Measurements from ENCODE around the gene TRIM67. TPM values are rescaled to one million over a fixed set of nuclear protein-coding genes. Genes with fewer than 3 reads are reported as not detected.
A peak's percentile ranks its signal among the peaks of the same experiment; 100 is the strongest.

TRIM67 gene
- total RNA-seq, 2 experiments from 2014 or later = not detected

- ChIA-PET POLR2A (no interaction called here), CTCF (interaction anchor here (0.6 to 1.1 kb wide), 2 partner anchors 21 to 233 kb away, joined by 3 to 4 read pairs; no protein-coding TSS in a partner anchor)
- Mint-ChIP-seq H3K27me3 (peaks cover 3% of the 10 kb centered on the region), H3K36me3 (ENCODE audit: low read depth) (peaks cover 12% of the 10 kb centered on the region), H3K4me1 (peaks cover 3% of the 10 kb centered on the region), H3K4me3 (no peak overlapping the region), H3K27ac (no peak overlapping the region), H3K9me3 (no peaks in the 10 kb centered on the region)
- DNase-seq = no peak
These were observed 57.9 kb downstream of the TRIM67 start for GRCh38 chr1:231219422-231220401.

GRCh38 chr1:231220801-231221200 lies 58.9 kb downstream of the TRIM67 start:
- Mint-ChIP-seq H3K4me3 (no peak overlapping the region), H3K4me1 (peaks cover 3% of the 10 kb centered on the region), H3K9me3 (no peaks in the 10 kb centered on the region), H3K27ac (no peak overlapping the region), H3K36me3 (ENCODE audit: low read depth) (peaks cover 22% of the 10 kb centered on the region), H3K27me3 (peaks cover 3% of the 10 kb centered on the region)
- no peak for DNase-seq
- ChIA-PET POLR2A (no interaction called here), CTCF (interaction anchor here (0.6 kb wide), 1 partner anchor 63 kb away, joined by 3 read pairs; no protein-coding TSS in a partner anchor)

DNA sequence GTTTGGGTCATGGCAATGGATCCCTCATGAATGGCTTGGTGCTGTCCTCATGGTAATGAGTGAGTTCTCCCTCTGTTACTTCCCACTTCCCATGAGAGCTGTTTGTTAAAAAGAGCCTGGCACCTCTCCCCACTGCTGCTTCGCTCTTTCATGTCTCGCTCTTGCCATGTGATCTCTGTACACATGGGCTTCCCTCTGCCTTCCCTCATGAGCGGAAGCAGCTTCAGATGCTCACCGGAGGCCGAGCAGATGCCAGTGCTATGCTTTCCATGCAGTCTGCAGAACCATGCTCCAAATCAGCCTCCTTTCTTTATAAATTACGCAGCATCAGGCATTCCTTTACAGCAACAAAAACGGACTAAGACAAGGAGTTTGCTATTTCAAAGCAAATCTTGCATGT lies 64.3 kb downstream of the TRIM67 start:
- DNase-seq = no peak
- ChIA-PET POLR2A (no interaction called here), CTCF (interaction anchor here (0.7 to 1.4 kb wide), 2 partner anchors 8 to 483 kb away, joined by 3 read pairs; no protein-coding TSS in a partner anchor)
- Mint-ChIP-seq H3K27me3 (no peaks in the 10 kb centered on the region), H3K27ac (no peak overlapping the region), H3K4me1 (peaks cover 2% of the 10 kb centered on the region), H3K4me3 (no peak overlapping the region), H3K9me3 (no peaks in the 10 kb centered on the region), H3K36me3 (ENCODE audit: low read depth) (peaks cover 54% of the 10 kb centered on the region)

DNA sequence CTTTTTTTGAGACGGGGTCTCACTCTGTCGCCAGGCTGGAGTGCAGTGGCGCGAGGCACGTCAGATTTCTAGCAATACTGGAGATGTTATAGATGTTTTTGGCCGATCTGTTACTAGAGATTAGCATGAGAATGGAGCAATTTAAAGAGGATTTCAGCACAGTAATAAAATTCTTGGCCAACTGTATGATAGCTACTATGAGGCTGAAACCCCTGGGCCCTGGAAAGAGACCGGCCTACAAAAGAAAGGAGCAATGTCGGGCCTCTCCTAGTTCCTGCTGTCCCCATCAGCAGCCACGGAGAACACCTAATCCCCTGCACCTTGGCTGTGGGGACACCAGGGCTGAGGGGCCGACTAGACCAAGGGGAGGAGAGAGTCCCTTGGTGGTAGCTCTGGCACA lies 69.7 kb downstream of the TRIM67 start:
- Mint-ChIP-seq H3K36me3 (ENCODE audit: low read depth) (peaks cover 40% of the 10 kb centered on the region), H3K27me3 (no peaks in the 10 kb centered on the region), H3K27ac (no peak overlapping the region), H3K4me1 (peaks cover 11% of the 10 kb centered on the region), H3K9me3 (no peaks in the 10 kb centered on the region), H3K4me3 (no peak overlapping the region)
- CTCF ChIA-PET = interaction anchor here (0.8 to 1.2 kb wide), 2 partner anchors 9 to 10 kb away, joined by 3 to 4 read pairs; no protein-coding TSS in a partner anchor
- DNase-seq = no peak
- POLR2A ChIA-PET = interaction anchor here (0.6 kb wide), 1 partner anchor 347 kb away, joined by 4 read pairs; no protein-coding TSS in a partner anchor

GRCh38 chr1:231232870-231233734 lies 71.2 kb downstream of the TRIM67 start:
- CTCF ChIA-PET = interaction anchor here (1.3 kb wide), 1 partner anchor 10 kb away, joined by 5 read pairs; no protein-coding TSS in a partner anchor
- Mint-ChIP-seq H3K27ac (no peak overlapping the region), H3K4me1 (peaks cover 18% of the 10 kb centered on the region), H3K9me3 (no peaks in the 10 kb centered on the region), H3K36me3 (ENCODE audit: low read depth) (peaks cover 41% of the 10 kb centered on the region), H3K4me3 (no peak overlapping the region), H3K27me3 (no peaks in the 10 kb centered on the region)
- DNase-seq = no peak
- POLR2A ChIA-PET = no interaction called here

GRCh38 chr1:231233735-231234417 lies 72.0 kb downstream of the TRIM67 start:
- no peak overlapping the region for H3K4me3 Mint-ChIP-seq
- no peak for DNase-seq
- no peaks in the 10 kb centered on the region for H3K27me3 Mint-ChIP-seq
- ChIA-PET CTCF (interaction anchor here (0.7 to 1.3 kb wide), 2 partner anchors 9 to 104 kb away, joined by 3 to 5 read pairs; partner anchors contain the start of genes EXOC8 and SPRTN), POLR2A (no interaction called here)
- H3K4me1 Mint-ChIP-seq = peaks cover 18% of the 10 kb centered on the region
- peaks cover 48% of the 10 kb centered on the region for H3K36me3 Mint-ChIP-seq (ENCODE audit: low read depth)
- H3K27ac Mint-ChIP-seq = no peak overlapping the region
- H3K9me3 Mint-ChIP-seq = no peaks in the 10 kb centered on the region

- Mint-ChIP-seq H3K36me3 (ENCODE audit: low read depth) (peaks cover 50% of the 10 kb centered on the region), H3K9me3 (no peaks in the 10 kb centered on the region), H3K27ac (no peak overlapping the region), H3K27me3 (no peaks in the 10 kb centered on the region), H3K4me3 (no peak overlapping the region), H3K4me1 (peaks cover 23% of the 10 kb centered on the region)
- DNase-seq = no peak
- ChIA-PET POLR2A (no interaction called here), CTCF (no interaction called here)
These were observed 72.6 kb downstream of the TRIM67 start for GRCh38 chr1:231234506-231234905.

- Mint-ChIP-seq H3K4me1 (peaks cover 30% of the 10 kb centered on the region), H3K36me3 (ENCODE audit: low read depth) (peaks cover 40% of the 10 kb centered on the region), H3K9me3 (no peaks in the 10 kb centered on the region), H3K27ac (no peak overlapping the region), H3K4me3 (no peak overlapping the region), H3K27me3 (no peaks in the 10 kb centered on the region)
- ChIA-PET CTCF (no interaction called here), POLR2A (no interaction called here)
- no peak for DNase-seq
These were observed 73.8 kb downstream of the TRIM67 start for GRCh38 chr1:231235526-231236207.

GRCh38 chr1:231236208-231236591 lies 74.3 kb downstream of the TRIM67 start:
- no peak for DNase-seq
- H3K9me3 Mint-ChIP-seq = no peaks in the 10 kb centered on the region
- ChIA-PET POLR2A (no interaction called here), CTCF (no interaction called here)
- peaks cover 35% of the 10 kb centered on the region for H3K36me3 Mint-ChIP-seq (ENCODE audit: low read depth)
- H3K27ac Mint-ChIP-seq = no peak overlapping the region
- H3K4me1 Mint-ChIP-seq = peaks cover 30% of the 10 kb centered on the region
- no peak overlapping the region for H3K4me3 Mint-ChIP-seq
- no peaks in the 10 kb centered on the region for H3K27me3 Mint-ChIP-seq

DNA sequence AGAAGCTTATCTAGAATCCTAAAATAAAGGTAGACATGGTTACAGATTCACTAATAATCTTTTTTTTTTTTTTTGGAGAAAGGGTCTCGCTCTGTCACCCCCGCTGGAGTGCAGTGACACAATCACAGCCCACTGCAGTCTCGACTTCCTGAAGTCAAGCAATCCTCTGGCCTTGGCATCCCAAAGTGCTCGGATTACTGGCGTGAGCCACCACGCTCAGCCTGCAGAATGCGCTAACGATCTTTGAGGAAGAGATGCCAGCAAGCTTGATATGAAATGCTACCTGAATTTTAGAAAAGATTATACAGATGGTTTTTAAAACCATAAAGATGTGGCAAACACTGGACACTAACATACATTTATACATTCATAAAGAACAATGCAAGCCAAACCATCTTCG lies 75.1 kb downstream of the TRIM67 start:
- H3K36me3 Mint-ChIP-seq (ENCODE audit: low read depth) = peaks cover 35% of the 10 kb centered on the region
- H3K27me3 Mint-ChIP-seq = no peaks in the 10 kb centered on the region
- no peak overlapping the region for H3K4me3 Mint-ChIP-seq
- CTCF ChIA-PET = no interaction called here
- peaks cover 31% of the 10 kb centered on the region for H3K4me1 Mint-ChIP-seq
- H3K27ac Mint-ChIP-seq = no peak overlapping the region
- H3K9me3 Mint-ChIP-seq = no peaks in the 10 kb centered on the region
- no peak for DNase-seq
- POLR2A ChIA-PET = no interaction called here

DNA sequence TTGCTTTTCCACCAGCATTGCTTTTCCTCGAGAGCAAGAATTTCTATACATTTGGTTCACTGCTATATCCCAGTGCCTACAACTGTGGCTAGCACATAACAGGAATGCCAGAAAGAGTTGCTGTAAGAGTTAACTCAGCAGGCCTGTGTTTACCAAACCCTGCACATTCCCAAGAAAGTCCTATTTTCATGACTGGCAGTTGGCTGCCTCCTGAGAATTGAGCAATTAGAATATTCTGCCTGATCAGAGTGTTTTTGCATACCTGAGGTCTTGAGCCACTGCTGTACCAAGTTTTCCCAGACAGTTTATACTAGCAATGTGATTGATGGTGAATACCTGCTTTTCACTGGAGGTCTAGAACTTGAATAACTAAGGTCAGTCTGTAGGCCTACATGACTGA lies 76.4 kb downstream of the TRIM67 start:
- CTCF ChIA-PET = no interaction called here
- H3K4me1 Mint-ChIP-seq = peaks cover 40% of the 10 kb centered on the region
- H3K27ac Mint-ChIP-seq = no peak overlapping the region

GRCh38 chr1:231240531-231240882 lies 78.6 kb downstream of the TRIM67 start:
- H3K9me3 Mint-ChIP-seq = no peaks in the 10 kb centered on the region
- H3K27me3 Mint-ChIP-seq = no peaks in the 10 kb centered on the region
- CTCF ChIA-PET = interaction anchor here (0.6 to 1.2 kb wide), 3 partner anchors 20 to 1695 kb away, joined by 3 to 4 read pairs (median 3); no protein-coding TSS in a partner anchor
- H3K4me1 Mint-ChIP-seq = peaks cover 48% of the 10 kb centered on the region
- peak overlapping the region; percentile 94 for H3K4me3 Mint-ChIP-seq
- peak overlapping the region; percentile 91 for H3K27ac Mint-ChIP-seq
- H3K36me3 Mint-ChIP-seq (ENCODE audit: low read depth) = peaks cover 44% of the 10 kb centered on the region
- POLR2A ChIA-PET = no interaction called here
- DNase-seq = no peak

More for the DNA sequence above, 76.4 kb downstream of the TRIM67 start:
- DNase-seq = no peak
- H3K4me3 Mint-ChIP-seq = no peak overlapping the region
- H3K36me3 Mint-ChIP-seq (ENCODE audit: low read depth) = peaks cover 39% of the 10 kb centered on the region
- POLR2A ChIA-PET = no interaction called here
- no peaks in the 10 kb centered on the region for H3K9me3 Mint-ChIP-seq
- no peaks in the 10 kb centered on the region for H3K27me3 Mint-ChIP-seq

All from activated CD4-positive, alpha-beta T cell treated with anti-CD3 and anti-CD28 coated beads, Interleukin-2, amount 10 ng/mL, durations not matched to agents 7 days and 5 days (primary cell).